ENCODE data around the gene LMNA.
"Not testable (repeated sequence)": the region's sequence is repeated elsewhere in the genome, so short reads cannot be mapped to it uniquely, and the experiment has no call there.

Gene LMNA

GRCh38 chr1:156122519-156123355 lies 8.2 kb downstream of the LMNA start:
- peak; percentile 27 for DNase-seq

GRCh38 chr1:156123356-156124196 lies 9.1 kb downstream of the LMNA start:
- DNase-seq: peak; percentile 90

- no peak for DNase-seq
Measured at GRCh38 chr1:156124557-156125483, 10.3 kb downstream of the LMNA start.

GRCh38 chr1:156125544-156125943 lies 11.0 kb downstream of the LMNA start:
- DNase-seq: not testable (repeated sequence)

GRCh38 chr1:156126043-156126629 lies 11.6 kb downstream of the LMNA start:
- no peak for DNase-seq

- DNase-seq: no peak
Measured at GRCh38 chr1:156126630-156127534, 12.4 kb downstream of the LMNA start.

- DNase-seq: no peak
Measured at GRCh38 chr1:156128308-156128653, 13.8 kb downstream of the LMNA start.

- DNase-seq: no peak
Measured at GRCh38 chr1:156128654-156129597, 14.4 kb downstream of the LMNA start.

- DNase-seq: peak; percentile 33
Measured at GRCh38 chr1:156129687-156130577, 15.4 kb downstream of the LMNA start.

- no peak for DNase-seq
Measured at GRCh38 chr1:156130578-156130942, 16.0 kb downstream of the LMNA start.

- DNase-seq: no peak
Measured at GRCh38 chr1:156134716-156135435, 20.4 kb downstream of the LMNA start.

- DNase-seq: no peak
Measured at GRCh38 chr1:156135930-156136871, 21.7 kb downstream of the LMNA start.

- no peak for DNase-seq
Measured at GRCh38 chr1:156136970-156137483, 22.5 kb downstream of the LMNA start.

GRCh38 chr1:156138458-156138867 lies 24.0 kb downstream of the LMNA start:
- DNase-seq: no peak

GRCh38 chr1:156140879-156141707 lies 26.6 kb downstream of the LMNA start:
- DNase-seq: no peak
